H9 (cell line): ENCODE measurements around the gene SRGAP1. TPM values are rescaled to one million over a fixed set of nuclear protein-coding genes. Genes with fewer than 3 reads are reported as not detected.

Source experiments
- DNase-seq: peaks from one replicate; pipeline ENCODE4 v3.0.0-alpha.2; 2017
- H2AFZ ChIP-seq: one replicate; pipeline ENCODE4 v1.6.1; 2013; ENCODE audit warnings: mild to moderate bottlenecking, low read length, control low read depth, moderate library complexity
- H2AK5ac ChIP-seq: 2 replicates; pipeline ENCODE4 v1.6.1; 2013; ENCODE audit warnings: low read length, control low read depth, mixed read lengths; ENCODE audit not compliant: insufficient read length
- H2BK120ac ChIP-seq: one replicate; pipeline ENCODE4 v1.6.1; 2013; ENCODE audit warnings: low read depth, mild to moderate bottlenecking, low read length, control low read depth, inconsistent platforms; ENCODE audit not compliant: poor library complexity, severe bottlenecking
- H2BK12ac ChIP-seq: 2 replicates; pipeline ENCODE4 v1.6.1; 2013; ENCODE audit warnings: low read length, control low read depth, mixed read lengths, low read depth; ENCODE audit not compliant: insufficient read length
- H2BK15ac ChIP-seq: 2 replicates; pipeline ENCODE4 v1.6.1; 2013; ENCODE audit warnings: low read depth, low read length, control low read depth
- H2BK20ac ChIP-seq: one replicate; pipeline ENCODE4 v1.6.1; 2013; ENCODE audit warnings: low read depth, mild to moderate bottlenecking, low read length, control low read depth, inconsistent platforms; ENCODE audit not compliant: poor library complexity, severe bottlenecking
- H2BK5ac ChIP-seq: 2 replicates; pipeline ENCODE4 v1.6.1; 2013; ENCODE audit warnings: low read length, control low read depth, mixed read lengths; ENCODE audit not compliant: insufficient read length
- H3K14ac ChIP-seq: 2 replicates; pipeline ENCODE4 v1.6.1; 2013; ENCODE audit warnings: low read length, control low read depth; ENCODE audit not compliant: insufficient read depth
- H3K18ac ChIP-seq: 2 replicates; pipeline ENCODE4 v1.6.1; 2013; ENCODE audit warnings: low read depth, mild to moderate bottlenecking, mixed read lengths, low read length, control low read depth; ENCODE audit not compliant: insufficient read length
- H3K23ac ChIP-seq: 2 replicates; pipeline ENCODE4 v1.6.1; 2013; ENCODE audit warnings: low read length, control low read depth, mixed read lengths, low read depth; ENCODE audit not compliant: insufficient read length
- H3K23me2 ChIP-seq: 2 replicates; pipeline ENCODE4 v1.6.1; 2013; ENCODE audit warnings: low read depth, mild to moderate bottlenecking, mixed read lengths, low read length, control low read depth; ENCODE audit not compliant: insufficient read length, poor library complexity, severe bottlenecking
- H3K27ac ChIP-seq: 2 replicates; pipeline ENCODE4 v1.5.1; 2013; ENCODE audit warnings: low read length, control low read depth, mixed read lengths, low read depth; ENCODE audit not compliant: insufficient read length
- H3K27me3 ChIP-seq: 2 replicates; pipeline ENCODE4 v1.6.1; 2013; ENCODE audit warnings: low read length, control low read depth, inconsistent platforms; ENCODE audit not compliant: insufficient read depth
- H3K4ac ChIP-seq: 2 replicates; pipeline ENCODE4 v1.6.1; 2013; ENCODE audit warnings: low read depth, mild to moderate bottlenecking, control low read depth, inconsistent platforms, low read length, moderate library complexity
- H3K4me1 ChIP-seq: 2 replicates; pipeline ENCODE4 v1.6.1; 2013; ENCODE audit warnings: low read length, control low read depth, inconsistent platforms; ENCODE audit not compliant: insufficient read depth
- H3K4me2 ChIP-seq: 2 replicates; pipeline ENCODE4 v1.6.1; 2013; ENCODE audit warnings: low read length, control low read depth, mixed read lengths; ENCODE audit not compliant: insufficient read length, insufficient read depth
- H3K56ac ChIP-seq: 2 replicates; pipeline ENCODE4 v1.6.1; 2013; ENCODE audit warnings: low read depth, mild to moderate bottlenecking, mixed read lengths, low read length, control low read depth; ENCODE audit not compliant: insufficient read length
- H3K79me1 ChIP-seq: 2 replicates; pipeline ENCODE4 v1.6.1; 2013; ENCODE audit warnings: low read depth, mild to moderate bottlenecking, moderate library complexity, low read length, control low read depth, inconsistent platforms; ENCODE audit not compliant: insufficient read depth, poor library complexity, severe bottlenecking
- H3K79me2 ChIP-seq: 2 replicates; pipeline ENCODE4 v1.6.1; 2013; ENCODE audit warnings: low read length, control low read depth, inconsistent platforms; ENCODE audit not compliant: insufficient read depth
- H3K9ac ChIP-seq: 2 replicates; pipeline ENCODE4 v1.6.1; 2013; ENCODE audit warnings: low read length, control low read depth, mixed read lengths; ENCODE audit not compliant: insufficient read length; ENCODE audit errors: extremely low read depth
- H3K9me3 ChIP-seq: one replicate; pipeline ENCODE4 v1.6.1; 2013; ENCODE audit warnings: low read depth, low read length, inconsistent platforms; ENCODE audit not compliant: control insufficient read depth
- H3T11ph ChIP-seq: one replicate; pipeline ENCODE4 v1.6.1; 2013; ENCODE audit warnings: mild to moderate bottlenecking, low read length, control low read depth, inconsistent platforms
- H4K20me1 ChIP-seq: one replicate; pipeline ENCODE4 v1.6.1; 2013; ENCODE audit not compliant: control insufficient read depth, insufficient read length, insufficient read depth
- H4K5ac ChIP-seq: 2 replicates; pipeline ENCODE4 v1.6.1; 2013; ENCODE audit warnings: low read depth, mild to moderate bottlenecking, mixed read lengths, low read length, control low read depth; ENCODE audit not compliant: insufficient read length
- H4K8ac ChIP-seq: replicated peaks from 2 replicates; pipeline ENCODE4 v1.6.1; 2013; ENCODE audit warnings: low read length, control low read depth, mixed read lengths, low read depth; ENCODE audit not compliant: insufficient read length
- H4K91ac ChIP-seq: 2 replicates; pipeline ENCODE4 v1.6.1; 2013; ENCODE audit warnings: low read depth, mild to moderate bottlenecking, moderate library complexity, mixed read lengths, low read length, control low read depth; ENCODE audit not compliant: insufficient read length
- H3K27ac Mint-ChIP-seq, 3 experiments: 2 replicates in 2 of 3; 3 replicates in 1 of 3; pipeline ENCODE4 v1.8.0; 2020 to 2021; ENCODE audit warnings: mixed read lengths in 3 of 3, mild to moderate bottlenecking in 1 of 3, moderate library complexity in 1 of 3
- H3K27me3 Mint-ChIP-seq: 2 replicates; pipeline ENCODE4 v1.8.0; 2021; ENCODE audit warnings: low read depth, mild to moderate bottlenecking, moderate library complexity, mixed read lengths
- H3K36me3 Mint-ChIP-seq, 3 experiments: 2 replicates in 2 of 3; 3 replicates in 1 of 3; pipeline ENCODE4 v1.8.0; 2020 to 2021; ENCODE audit warnings: low read depth in 3 of 3, mixed read lengths in 3 of 3; ENCODE audit not compliant: insufficient read depth in 1 of 3
- H3K4me1 Mint-ChIP-seq, 2 experiments: 2 replicates each; pipeline ENCODE4 v1.8.0; 2020; ENCODE audit warnings: mixed read lengths in 2 of 2
- H3K4me3 Mint-ChIP-seq, 2 experiments: 2 replicates in 1 of 2; 3 replicates in 1 of 2; pipeline ENCODE4 v1.8.0; 2020 to 2021; ENCODE audit warnings: mild to moderate bottlenecking in 2 of 2, mixed read lengths in 2 of 2, moderate library complexity in 1 of 2
- H3K9me3 Mint-ChIP-seq, 2 experiments: 2 replicates in 1 of 2; 3 replicates in 1 of 2; pipeline ENCODE4 v1.8.0; 2020; ENCODE audit warnings: mild to moderate bottlenecking in 2 of 2, mixed read lengths in 2 of 2, moderate library complexity in 1 of 2
- WGBS: extraction: QIAGEN DNeasy Blood & Tissue Kit; methylation state at CpG from one replicate; pipeline ENCODE4 v1.1.7; 2013; ENCODE audit warnings: missing lambda C conversion rate, low lambda C conversion rate, mixed read lengths; ENCODE audit not compliant: insufficient read length; ENCODE audit errors: extremely low coverage; 5-methylcytosine and 5-hydroxymethylcytosine counted together
- total RNA-seq: library from RNA; stranded (reverse); gene quantifications from 2 replicates; pipeline ENCODE4 v1.2.1, GENCODE V29; 2021
- TF ChIP-seq, protein P1 (sequence below): fragments of 200-600 bp; sonication (generic); conservative IDR thresholded peaks from 3 replicates; pipeline ENCODE4 v1.8.0; 2021; ENCODE audit warnings: antibody characterized with exemption, mild to moderate bottlenecking

The SRGAP1 gene
- total RNA-seq, 1 experiment from 2014 or later, result 4.8 TPM

DNA sequence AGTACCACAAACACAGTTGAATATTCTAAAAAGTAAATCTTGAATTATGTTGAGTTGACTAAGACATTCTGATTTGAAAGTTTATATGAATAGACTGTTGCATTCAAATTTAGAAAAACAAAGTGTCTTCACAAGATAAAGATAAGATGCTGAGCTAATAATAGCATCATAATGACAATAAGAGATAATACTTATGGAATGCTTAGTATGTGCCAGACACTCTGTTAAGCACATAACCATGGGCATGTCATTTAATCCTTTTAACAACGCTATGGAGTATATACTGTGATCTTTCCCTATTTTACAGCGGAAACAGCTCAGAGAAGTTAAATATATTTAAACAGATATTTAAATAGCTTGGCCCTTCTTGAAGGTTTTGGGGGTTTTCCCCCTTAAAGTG, 163.4 kb downstream of the SRGAP1 start:
- no peak overlapping the region for H2AK5ac ChIP-seq
- no peak overlapping the region for H4K91ac ChIP-seq
- peaks cover 8 to 22% (median 16%) of the 10 kb centered on the region in 3 experiments; a peak in 6 of 7 replicates for H3K36me3 Mint-ChIP-seq
- H3K23ac ChIP-seq, result no peak overlapping the region
- H4K5ac ChIP-seq, result no peak overlapping the region
- no peaks in the 10 kb centered on the region for H3K27me3 ChIP-seq
- no peaks in the 10 kb centered on the region for H3K4me1 ChIP-seq
- H3K27me3 Mint-ChIP-seq, result no peaks in the 10 kb centered on the region
- H3K9me3 Mint-ChIP-seq, result peaks cover 3 to 9% of the 10 kb centered on the region in 2 experiments; a peak in 4 of 5 replicates
- no peak overlapping the region for H2BK120ac ChIP-seq
- peaks cover 0 to 5% of the 10 kb centered on the region in 2 experiments; a peak in 1 of 4 replicates for H3K4me1 Mint-ChIP-seq
- no peak overlapping the region for H3K14ac ChIP-seq
- DNase-seq, result no peak
- no peak overlapping the region for H2BK15ac ChIP-seq
- no peak overlapping the region for H3T11ph ChIP-seq
- H3K4me3 Mint-ChIP-seq, result no peak overlapping the region
- no peak overlapping the region for H3K56ac ChIP-seq
- H3K18ac ChIP-seq, result no peak overlapping the region
- TF ChIP-seq, protein P1, sequence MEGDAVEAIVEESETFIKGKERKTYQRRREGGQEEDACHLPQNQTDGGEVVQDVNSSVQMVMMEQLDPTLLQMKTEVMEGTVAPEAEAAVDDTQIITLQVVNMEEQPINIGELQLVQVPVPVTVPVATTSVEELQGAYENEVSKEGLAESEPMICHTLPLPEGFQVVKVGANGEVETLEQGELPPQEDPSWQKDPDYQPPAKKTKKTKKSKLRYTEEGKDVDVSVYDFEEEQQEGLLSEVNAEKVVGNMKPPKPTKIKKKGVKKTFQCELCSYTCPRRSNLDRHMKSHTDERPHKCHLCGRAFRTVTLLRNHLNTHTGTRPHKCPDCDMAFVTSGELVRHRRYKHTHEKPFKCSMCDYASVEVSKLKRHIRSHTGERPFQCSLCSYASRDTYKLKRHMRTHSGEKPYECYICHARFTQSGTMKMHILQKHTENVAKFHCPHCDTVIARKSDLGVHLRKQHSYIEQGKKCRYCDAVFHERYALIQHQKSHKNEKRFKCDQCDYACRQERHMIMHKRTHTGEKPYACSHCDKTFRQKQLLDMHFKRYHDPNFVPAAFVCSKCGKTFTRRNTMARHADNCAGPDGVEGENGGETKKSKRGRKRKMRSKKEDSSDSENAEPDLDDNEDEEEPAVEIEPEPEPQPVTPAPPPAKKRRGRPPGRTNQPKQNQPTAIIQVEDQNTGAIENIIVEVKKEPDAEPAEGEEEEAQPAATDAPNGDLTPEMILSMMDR, result no peak
- no peaks in the 10 kb centered on the region for H3K79me2 ChIP-seq
- H3K9me3 ChIP-seq, result no peaks in the 10 kb centered on the region
- H3K23me2 ChIP-seq, result no peaks in the 10 kb centered on the region
- H2BK5ac ChIP-seq, result no peak overlapping the region
- H3K79me1 ChIP-seq, result no peaks in the 10 kb centered on the region
- no peak overlapping the region for H3K27ac ChIP-seq
- no peak overlapping the region for H2BK12ac ChIP-seq
- H2AFZ ChIP-seq, result no peak overlapping the region
- H2BK20ac ChIP-seq, result no peak overlapping the region
- WGBS, result no CpG with 5 or more reads among the region's 2 CpGs
- no peak overlapping the region for H3K4me2 ChIP-seq
- no peak overlapping the region for H3K9ac ChIP-seq
- H3K27ac Mint-ChIP-seq, result no peak overlapping the region
- no peak overlapping the region for H3K4ac ChIP-seq
- H4K8ac ChIP-seq, result no peak overlapping the region
- H4K20me1 ChIP-seq, result no peaks in the 10 kb centered on the region
